Suppressor macrophage treated with lipopolysaccharide for 4 hours (primary cell): Measurements from ENCODE around the gene ABCG2.

Experiments
- DNase-seq: peaks from one replicate; pipeline ENCODE4 v3.0.0-alpha.2; 2020

Gene ABCG2

GRCh38 chr4:88062311-88062710 is 96.1 kb downstream of the ABCG2 start:
- DNase-seq, result no peak

DNA sequence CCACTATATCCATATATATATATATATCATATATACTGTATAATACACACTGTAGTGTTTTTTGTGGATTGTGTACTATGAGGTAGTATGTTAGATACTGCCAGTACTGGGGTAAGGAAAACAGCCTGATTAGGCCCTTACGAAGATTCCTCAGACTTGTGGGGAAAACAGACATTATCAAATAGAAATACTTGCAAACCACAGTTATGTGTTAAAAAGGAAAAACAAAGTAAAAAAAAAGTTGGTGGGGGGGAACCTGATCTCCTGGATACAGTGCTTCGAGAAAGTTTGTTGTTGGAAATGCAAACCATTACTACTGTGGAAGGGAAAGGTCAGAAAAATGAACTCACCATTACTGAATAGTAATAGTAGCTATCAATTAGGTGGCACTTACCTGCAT is 98.0 kb downstream of the ABCG2 start:
- DNase-seq, result no peak

- DNase-seq, result no peak
Measured at GRCh38 chr4:88059766-88060165, 98.7 kb downstream of the ABCG2 start.

DNA sequence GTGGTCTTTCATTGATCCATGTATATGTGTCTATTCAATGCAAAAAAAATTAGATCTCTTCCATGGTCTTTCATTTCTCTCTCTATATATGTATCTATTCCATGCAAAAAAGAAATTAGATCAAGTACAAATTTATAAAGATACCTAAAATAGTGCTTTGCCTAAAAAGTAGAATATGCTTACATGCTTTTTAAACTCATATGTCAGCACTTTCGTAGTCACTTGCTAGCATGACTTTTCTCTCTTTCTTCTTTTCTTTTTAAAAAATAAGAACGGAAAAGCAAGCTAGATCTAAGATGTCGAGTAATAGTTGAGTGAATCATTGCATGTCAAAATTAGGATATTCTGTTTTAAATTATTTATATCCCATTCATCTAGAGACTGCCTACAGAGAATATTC is 100.1 kb downstream of the ABCG2 start:
- DNase-seq, result no peak

DNA sequence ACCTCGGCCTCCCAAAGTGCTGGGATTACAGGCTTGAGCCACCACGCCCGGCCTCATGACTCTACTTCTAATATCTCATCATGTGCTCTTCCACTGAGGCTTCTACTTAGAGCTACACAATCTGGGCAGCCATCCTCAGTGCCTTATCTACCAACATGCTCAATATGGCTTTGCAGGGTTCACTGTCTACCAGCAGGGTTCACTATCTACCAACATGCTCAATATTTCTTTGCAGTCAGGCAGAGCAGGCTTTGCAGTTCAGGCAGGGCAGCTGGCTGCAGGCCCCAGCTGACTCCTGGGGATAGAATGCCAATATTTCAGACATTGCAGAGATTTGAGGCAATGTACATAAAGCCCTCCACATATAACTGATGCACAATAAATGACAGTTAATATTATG is 103.5 kb downstream of the ABCG2 start:
- peak; percentile 32 for DNase-seq

GRCh38 chr4:88054229-88054628 is 104.2 kb downstream of the ABCG2 start:
- DNase-seq, result no peak

- peak; percentile 22 for DNase-seq
Measured at GRCh38 chr4:88045021-88045420, 113.4 kb downstream of the ABCG2 start.

DNA sequence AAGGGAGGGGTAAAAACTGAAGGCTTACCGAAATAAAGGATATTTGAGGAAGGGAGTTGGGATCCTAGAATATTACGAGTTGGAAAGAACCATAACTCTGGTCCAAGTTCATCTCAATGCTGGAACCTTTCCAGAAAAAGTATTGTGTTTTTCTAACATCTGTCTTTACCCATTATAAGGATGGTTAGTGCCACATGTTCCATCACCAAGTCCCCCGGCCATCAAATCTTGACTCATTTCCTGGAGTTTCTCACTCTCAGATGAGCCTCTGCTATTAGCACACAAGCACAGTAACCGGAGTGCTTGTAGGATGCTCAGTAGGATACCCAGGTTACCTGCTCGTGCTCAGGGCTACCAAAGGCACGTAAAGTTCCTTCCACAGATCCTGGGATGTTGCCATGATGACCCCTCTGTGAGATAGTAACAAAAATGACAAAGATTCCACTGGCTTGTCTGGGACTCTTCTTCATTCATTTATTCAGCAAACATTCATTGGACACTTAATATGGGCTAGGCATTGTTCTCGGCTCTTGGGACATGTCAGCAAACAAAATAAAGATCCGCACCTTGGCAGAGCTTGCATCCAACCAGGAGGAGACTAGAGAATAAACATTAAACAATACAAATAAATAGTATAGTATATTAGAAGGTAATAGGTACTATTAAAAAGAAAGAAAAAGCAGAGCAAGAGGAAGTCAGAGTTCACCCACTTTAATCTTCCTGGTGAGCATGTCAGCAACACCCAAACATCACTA is 114.7 kb downstream of the ABCG2 start:
- no peak for DNase-seq

GRCh38 chr4:88043001-88043400 is 115.4 kb downstream of the ABCG2 start:
- no peak for DNase-seq

DNA sequence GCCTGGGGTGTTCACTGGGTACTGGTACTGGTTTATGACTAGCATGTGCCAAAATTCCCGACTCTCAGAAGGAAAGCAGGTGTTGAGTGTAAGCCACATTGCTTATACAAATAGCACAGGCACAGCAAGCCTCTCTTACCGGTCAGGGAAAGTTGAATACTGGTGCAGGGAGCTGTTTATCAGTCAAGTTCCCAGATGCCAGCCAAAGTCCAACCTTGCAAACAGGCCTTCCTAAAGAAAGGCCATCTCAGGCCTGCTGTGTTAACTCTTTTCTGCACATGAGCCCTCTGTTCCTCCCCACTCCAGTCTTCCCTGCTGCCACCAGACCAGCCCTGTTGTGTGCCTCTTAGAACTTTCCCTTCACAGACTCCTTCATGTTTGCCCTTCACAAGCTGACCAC is 116.8 kb downstream of the ABCG2 start:
- DNase-seq, result no peak

DNA sequence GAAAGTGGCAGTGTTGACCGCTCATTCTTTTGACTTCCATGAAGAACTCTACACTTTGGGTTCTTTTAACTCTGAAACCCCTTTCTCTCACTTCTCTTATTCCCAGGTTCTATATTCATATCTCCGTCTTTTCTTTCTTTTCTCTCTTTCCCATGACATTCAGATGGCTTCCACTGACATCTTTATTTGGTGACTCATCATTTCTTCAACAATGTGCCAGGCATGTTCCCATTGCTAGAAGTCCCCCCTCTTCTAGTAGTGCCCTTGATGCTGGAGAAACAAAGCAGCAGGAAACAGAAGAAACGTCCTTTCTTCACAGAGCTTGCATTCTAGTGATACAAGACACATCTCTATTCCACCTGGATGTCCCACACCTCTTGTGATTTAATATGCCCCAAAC is 117.7 kb downstream of the ABCG2 start:
- no peak for DNase-seq
